Measurements from ENCODE around the gene SYT12.
"Not testable (repeated sequence)": the region's sequence is repeated elsewhere in the genome, so short reads cannot be mapped to it uniquely, and the experiment has no call there.

SYT12 gene, protein sequence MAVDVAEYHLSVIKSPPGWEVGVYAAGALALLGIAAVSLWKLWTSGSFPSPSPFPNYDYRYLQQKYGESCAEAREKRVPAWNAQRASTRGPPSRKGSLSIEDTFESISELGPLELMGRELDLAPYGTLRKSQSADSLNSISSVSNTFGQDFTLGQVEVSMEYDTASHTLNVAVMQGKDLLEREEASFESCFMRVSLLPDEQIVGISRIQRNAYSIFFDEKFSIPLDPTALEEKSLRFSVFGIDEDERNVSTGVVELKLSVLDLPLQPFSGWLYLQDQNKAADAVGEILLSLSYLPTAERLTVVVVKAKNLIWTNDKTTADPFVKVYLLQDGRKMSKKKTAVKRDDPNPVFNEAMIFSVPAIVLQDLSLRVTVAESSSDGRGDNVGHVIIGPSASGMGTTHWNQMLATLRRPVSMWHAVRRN

DNA sequence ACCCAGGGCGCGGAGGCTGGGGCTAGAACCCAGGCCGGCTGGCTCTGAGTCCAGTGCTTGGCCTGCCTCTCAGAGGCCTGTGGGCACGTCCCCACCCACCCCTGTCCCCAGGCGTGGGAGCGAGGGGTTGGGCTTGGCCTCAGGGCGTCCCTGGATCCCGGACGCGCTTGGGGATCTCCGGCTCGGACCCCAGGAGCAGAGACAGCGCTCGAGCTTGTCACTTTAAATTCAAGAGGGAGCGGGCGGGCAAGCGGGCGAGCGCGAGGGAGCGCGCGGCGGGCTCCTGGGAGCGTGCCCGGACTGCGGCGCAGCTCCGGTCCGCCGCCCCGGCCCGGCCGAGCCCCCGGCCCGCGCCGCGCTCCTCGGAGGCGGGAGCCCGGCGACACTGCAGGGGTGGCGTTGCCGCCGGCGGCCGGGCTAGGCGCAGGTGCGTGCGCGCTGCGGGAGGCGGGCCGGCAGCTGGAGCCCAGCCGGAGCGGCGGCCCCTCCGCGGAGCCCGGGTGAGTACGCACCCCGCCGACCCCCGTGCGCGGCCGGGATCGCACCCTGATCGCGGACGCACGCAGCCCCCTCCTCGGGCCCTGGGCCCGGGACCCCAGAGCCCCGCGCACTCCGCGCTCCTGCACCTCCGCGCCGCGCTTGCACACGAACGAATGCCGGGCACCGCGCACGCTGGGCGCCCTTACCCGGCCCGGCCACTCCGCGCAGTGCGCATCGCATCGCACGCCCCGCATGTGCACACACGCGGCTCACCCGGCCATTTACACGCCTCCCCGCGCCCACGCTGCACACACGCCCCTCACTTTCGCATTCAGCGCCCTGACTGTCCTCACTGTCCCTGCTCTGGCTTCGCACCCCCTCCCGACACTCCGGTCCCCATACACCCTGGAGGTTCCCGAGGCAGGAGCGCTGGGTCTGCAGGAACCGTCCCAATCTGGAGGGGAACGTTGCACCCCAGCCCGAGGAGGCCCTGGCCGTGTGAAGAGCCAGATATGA is at the start of gene SYT12:
TSS of gene SYT12 (plus strand) at position 174 of the 996 bp plus-strand sequence. CDS start 7,011 bp downstream, outside the sequence.
- DNase-seq (ENCODE audit: low read depth) = no peak

DNA sequence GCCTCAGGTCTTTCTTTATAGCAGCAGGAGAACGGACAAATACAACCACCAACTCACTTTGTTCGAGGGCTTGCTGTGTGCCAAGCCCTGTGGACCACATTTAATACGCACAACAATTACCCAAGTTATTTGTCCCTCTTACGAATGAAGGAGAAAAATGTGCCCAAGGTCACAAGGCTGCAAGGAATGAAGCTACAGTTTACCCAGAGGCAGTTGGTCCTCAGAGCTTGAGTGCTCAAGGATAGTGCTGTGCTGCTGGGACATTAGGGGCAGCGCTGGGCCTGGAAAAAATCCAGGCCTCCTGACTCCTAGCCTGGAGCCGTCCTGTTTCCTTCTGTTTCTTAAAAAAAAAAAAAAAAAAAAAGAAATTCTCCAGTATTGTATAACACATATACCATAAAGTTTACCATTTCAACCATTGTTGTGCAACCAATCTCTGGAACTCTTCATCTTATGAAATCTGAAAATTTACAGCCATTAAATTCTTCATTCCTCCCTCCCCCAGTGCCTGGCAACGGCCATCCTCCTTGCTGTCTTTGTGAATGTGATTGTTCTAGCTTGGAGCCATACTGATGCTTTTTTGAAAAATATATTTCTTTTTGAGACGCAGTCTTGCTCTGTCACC is 48.9 kb upstream of the SYT12 start:
- peak; percentile 66 for DNase-seq (ENCODE audit: low read depth)

DNA sequence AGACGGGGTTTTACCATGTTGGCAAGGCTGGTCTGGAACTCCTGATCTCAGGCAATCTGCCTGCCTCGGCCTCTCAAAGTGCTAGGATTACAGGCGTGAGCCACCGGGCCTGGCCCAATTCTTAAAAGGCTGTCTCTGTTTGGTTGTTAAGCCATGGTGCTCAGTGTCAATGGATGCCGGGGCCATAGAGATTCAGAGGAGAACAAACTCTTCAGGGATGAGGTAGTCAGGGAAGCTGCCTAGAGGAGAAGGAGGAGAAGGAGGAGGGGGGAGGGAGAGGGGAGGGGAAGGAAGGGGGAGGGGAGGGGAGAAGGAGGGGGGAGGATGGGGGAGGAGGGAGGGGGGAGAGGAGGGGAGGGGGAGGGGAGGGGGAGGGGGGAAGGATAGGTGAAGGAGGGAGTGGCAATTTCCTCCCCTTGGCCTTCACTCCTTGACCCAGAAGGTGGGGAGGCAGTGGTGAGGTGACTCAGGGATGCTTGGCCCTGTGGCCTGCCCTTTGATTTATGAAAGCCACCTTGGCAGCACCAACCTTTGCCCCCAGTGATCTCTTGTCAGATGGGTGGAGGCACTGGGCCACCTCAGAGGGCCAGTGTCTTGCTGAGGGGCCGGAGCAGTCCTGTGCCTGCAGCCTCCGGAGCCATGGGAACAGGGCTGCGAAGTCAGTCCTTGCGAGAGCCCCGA is 48.1 kb upstream of the SYT12 start, which contains the start of gene C11orf86:
TSS of gene C11orf86 (plus strand) at position 581 of the 681 bp plus-strand sequence. CDS start at position 640, 59 bp downstream.
- DNase-seq (ENCODE audit: low read depth) = no peak

DNA sequence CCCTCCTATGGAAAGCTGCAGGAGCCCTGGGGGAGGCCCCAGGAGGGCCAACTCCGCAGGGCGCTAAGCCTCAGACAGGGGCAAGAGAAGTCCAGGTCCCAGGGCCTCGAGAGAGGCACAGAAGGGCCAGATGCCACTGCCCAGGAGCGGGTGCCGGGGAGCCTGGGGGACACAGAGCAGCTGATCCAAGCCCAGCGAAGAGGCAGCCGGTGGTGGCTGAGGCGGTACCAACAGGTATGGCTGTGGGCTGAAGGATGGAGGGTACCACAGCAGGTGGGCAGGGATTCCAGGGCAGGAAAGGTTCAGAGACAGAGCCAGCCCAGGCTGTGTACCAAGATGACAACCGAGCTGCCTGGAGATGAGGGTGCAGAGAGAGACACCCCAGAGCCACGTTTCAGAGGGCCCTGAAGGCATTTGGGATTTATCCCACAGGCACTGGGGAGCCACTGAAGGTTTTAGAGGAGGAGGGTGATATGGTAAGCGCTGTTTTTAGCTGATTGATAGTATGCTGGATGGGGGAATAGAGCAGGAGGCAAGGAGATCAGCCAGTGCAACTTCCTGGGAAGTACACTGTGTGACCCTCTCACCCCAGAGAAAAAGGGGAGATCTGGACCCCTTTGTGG is 47.4 kb upstream of the SYT12 start:
- DNase-seq (ENCODE audit: low read depth) = no peak

DNA sequence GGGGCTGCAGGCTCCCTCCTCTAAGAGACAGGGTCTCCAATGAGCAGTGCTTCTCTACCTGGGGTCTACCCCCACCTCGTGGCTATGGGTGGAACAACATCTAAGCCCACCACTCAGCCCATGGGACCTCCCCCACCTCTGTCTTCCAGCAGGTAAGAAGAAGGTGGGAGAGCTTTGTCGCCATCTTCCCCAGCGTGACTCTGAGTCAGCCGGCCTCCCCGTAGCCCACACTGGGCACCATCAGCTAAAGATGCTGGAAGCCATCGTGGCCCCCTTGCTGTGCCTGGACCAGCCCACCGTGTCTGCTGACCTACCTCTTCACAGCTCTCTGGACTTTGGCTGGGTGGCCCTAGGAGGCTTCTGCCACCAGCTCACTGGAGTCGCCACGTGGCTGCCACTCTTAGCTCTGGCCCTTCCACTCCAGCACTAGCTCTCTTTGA is 46.9 kb upstream of the SYT12 start:
- no peak for DNase-seq (ENCODE audit: low read depth)

DNA sequence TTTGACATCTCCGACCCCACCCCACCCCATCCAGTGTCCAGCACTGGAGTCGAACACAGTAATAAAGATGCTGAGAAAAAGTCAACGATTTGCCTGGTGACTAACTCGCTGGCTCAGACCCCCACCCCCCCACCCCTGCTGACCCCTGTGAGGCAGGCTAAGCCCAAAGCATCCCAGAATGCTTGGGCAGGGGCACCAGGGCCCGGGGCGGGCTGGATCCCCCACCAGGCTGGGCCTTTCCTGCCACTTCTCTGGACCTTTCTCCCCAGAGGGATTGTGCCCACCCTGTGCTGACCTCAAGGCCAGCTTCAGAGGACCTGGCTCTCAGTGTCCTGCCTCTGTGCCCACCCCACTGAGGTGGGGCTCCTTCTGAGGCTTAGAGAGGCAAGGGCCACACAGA is 46.0 kb upstream of the SYT12 start:
- DNase-seq (ENCODE audit: low read depth) = no peak

DNA sequence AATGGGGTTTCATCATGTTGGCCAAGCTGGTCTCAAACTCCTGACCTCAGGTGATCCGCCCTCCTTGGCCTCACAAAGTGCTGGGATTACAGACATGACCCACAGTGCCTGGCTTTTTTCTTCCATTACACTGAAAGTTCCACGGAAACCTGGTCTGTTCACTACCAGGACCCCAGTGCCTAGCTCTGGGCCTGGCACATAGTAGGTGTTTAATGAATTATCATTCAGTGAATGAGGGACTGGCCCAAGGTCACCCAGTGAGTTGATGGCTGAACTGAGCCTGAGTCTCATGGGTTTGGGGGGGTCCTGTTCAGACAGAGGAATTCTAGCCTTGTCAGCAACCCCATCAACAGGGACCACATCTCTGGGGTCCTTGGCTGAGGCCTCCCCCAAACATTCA is 44.7 kb upstream of the SYT12 start:
- no peak for DNase-seq (ENCODE audit: low read depth)

DNA sequence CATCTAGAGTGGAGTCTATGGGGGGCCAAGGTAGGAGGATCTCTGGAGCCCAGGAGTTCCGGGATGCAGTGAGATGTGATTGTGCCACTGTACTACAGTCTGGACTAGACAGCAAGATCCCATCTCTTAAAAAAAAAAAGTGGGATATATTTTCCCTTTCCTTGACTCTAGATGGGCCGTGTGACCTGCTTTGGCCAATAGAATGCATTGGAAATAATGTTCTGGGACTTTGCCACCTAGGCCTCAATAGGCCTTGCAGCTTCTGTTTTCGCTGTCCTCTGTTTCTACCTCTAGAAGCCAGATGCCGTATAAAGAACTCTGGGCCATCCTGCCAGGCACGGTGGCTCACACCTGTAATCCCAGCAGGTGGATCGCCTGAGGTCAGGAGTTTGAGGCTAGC is 44.2 kb upstream of the SYT12 start:
- DNase-seq (ENCODE audit: low read depth) = no peak

DNA sequence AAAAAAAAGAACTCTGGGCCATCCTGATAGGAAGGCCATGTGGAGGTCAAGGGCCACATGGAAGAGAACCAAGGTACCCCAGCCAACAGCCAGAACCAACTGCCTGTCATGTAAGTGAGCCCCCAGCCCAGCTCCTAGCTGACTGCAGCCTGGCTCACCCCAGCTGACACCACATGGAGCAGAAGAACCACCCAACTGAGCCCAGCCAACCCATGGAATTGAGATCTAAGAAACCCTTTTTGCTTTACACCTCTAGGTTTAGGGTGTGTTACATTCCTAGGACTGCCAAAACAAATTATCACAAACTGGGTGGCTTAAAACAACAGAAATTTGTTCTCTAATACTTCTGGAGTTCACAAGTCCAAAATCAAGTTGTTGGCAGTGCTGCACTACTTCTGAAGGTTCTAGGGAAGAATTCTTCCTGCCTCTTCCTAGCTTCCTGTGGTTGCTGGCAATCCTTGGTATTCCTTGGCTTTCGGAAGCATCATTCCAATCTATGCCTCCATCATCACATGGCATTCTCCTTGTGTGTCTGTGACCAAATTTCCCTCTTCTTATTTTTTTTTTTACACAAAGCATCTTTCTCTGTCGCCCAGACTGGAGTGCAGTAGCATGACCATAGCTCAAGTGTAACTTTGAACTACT is 43.5 kb upstream of the SYT12 start:
- peak; percentile 36 for DNase-seq (ENCODE audit: low read depth)

DNA sequence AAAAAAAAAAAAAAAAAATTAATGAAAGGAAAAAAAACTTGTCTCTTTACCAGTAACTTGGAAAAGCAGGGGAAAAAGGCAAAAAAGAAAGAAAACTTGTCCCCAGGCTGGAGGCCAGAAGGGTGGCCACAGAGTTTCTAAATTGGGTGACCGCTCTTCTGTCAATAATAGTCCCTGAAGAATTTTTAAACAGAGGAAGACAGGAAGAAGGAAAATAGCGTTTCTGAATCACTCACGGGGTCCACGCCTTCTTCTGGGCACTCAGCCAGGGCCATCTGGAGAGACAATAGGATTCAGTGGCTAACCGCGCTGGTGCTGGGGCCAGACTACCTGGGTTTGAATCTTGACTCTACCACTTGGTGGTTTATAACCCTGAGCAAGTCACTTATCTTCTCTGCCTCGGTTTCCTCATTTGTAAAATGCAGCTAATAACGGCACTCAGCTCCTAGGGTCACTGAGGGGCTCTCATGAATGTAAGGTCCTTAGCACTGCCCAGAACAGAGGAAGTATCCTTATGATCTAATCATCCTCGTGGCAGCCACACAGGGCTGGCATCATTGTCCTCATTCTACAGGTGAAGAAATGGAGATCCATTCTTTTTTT is 40.9 kb upstream of the SYT12 start:
- peak; percentile 81 for DNase-seq (ENCODE audit: low read depth)

DNA sequence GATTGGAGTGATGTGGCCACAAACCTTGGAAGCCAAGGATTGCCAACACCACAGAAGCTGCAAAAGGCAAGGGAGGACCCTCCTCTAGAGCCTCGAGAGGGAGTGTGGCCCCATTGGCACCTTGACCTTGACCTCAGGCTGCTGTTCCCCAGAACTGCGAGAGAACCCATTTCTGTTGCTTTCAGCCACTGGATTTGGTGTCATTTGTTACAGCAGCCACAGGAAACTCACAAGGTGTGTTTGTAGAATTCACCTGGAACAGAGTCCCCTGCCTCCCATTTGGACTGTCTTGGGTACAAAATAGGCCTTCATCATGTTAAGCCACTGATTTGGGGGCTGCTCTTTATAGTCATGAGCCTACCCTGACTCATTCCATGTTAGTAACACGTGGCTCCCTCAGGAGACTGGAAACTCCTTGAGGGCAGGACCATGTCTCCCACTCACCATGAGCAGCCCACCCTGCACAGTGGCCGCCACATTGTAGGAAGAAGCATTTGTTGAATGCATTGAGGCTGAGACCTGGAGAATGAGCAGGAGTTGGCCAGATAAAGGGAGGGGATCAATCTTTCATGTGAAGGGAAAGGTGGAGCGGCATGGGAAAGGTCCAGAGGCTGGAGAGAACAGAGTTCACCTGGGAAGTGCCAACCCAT is 39.5 kb upstream of the SYT12 start:
- DNase-seq (ENCODE audit: low read depth) = no peak

DNA sequence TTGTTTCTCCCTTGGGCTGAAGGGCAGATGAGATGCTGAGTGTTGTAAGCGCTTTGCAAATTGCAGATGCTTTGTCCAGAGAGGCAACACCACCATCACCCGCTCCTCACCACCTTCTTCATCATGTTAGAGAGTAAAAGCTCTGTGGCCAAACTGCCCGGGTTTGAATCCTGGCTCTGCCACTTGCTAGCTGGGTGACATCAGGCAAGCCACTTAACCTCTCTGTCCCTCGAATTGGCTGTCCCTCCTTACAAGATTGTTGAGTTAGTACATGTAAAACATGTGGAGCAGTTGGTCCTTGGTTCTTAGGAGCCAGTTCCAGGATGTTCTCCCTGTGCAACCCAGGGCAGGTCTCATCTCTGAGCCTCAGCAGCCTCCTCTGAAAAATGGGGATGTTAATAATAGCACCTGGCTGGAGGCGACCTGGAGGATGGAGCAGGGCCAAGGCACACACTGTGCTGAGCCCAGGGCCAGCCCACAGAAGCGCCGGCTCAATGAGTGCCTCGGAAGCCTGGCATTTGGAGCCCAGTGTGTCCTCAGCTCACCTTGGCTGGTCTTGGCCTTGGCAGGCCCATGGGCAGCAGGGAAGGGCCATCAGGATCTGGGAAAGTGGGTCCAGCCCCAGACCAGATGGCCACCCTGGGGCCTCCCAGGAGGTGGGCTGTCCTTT is 37.3 kb upstream of the SYT12 start:
- DNase-seq (ENCODE audit: low read depth) = no peak

DNA sequence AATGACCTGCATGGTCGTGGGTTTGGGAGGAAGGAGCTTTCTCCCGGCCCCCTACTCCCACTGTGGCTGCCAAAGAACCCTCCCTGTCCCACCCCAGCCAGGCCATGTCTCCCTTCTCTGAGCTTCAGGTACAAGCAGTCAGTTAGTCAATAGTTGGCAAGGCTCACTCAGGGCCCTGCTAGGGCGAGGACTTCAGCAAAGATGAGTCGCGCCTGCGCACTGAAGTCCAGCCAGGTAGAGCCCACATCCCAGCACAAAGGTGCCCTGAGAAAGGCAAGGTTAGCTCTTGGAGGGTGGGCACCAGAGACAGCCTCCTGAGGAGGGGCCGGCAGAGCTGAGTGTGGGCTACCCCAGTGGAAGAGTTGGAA is 36.8 kb upstream of the SYT12 start:
- DNase-seq (ENCODE audit: low read depth) = no peak

DNA sequence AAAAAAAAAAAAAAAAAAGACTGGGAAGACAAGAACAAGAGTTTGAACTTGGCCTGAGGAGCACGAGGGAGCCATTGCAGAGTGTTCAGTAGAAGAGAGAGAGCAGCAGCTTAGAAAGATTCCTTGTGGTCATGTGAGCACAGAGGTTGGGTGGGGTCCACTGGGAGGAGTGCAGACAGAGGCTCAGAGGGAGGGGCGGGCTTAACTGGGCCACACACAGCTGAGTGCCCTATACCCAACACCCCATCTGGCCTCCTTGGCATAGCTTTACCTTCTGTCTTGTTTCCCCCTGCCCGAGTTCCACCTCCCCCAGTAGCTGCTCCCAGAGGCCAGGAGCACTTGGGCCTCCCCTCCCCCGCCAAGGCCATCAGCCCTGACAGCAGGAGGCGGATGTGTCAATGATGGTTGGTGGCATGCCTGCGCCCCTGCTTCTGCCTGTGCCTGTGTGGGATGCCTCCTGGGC is 35.7 kb upstream of the SYT12 start:
- no peak for DNase-seq (ENCODE audit: low read depth)

DNA sequence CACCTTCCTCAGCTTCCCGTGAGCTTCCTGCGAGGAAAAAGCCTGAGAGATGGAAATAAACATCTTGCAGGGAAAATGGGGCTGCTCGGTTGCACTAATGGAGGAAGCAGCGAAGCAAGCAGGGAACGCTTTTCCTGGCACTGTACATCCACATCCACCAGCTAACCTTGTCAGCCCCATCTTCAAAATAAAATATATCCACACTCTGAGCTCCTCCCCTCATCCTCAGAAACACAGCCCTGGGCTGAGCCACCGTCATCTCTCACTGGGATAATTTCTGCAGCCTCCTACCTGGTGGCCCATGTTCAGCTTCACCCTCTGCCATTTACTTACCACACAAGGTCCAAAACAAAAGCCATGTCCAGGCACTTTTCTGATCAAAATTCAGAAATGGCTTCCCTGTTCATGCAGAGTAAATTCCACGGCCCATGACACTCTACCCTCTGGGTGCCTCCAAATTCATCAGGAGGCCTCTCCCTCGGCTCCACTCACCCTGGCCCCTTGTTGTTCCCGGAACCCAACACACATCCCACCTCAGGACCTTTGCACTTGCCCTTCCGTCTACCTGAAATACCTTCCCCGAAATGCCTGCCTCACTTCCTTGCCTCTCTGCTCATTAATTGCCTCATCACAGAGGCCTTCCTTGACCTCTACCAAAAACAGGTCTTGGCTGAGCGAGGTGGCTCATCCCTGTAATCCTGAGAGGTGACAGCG is 34.9 kb upstream of the SYT12 start:
- DNase-seq (ENCODE audit: low read depth) = no peak

DNA sequence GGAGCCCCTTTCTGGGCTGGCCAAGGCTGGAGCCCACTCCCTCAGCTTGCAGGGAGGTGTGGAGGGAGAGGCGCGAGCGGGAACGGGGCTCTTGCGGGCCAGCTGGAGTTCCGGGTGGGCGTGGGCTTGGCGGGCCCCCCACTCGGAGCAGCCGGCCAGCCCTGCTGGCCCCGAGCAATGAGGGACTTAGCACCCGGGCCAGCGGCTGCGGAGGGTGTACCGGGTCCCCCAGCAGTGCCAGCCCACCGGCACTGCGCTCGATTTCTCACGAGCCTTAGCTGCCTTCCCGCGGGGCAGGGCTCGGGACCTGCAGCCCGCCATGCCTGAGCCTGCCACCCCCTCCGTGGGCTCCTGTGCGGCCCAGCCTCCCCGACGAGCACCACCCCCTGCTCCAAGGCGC is 34.2 kb upstream of the SYT12 start:
- DNase-seq (ENCODE audit: low read depth) = not testable (repeated sequence)

DNA sequence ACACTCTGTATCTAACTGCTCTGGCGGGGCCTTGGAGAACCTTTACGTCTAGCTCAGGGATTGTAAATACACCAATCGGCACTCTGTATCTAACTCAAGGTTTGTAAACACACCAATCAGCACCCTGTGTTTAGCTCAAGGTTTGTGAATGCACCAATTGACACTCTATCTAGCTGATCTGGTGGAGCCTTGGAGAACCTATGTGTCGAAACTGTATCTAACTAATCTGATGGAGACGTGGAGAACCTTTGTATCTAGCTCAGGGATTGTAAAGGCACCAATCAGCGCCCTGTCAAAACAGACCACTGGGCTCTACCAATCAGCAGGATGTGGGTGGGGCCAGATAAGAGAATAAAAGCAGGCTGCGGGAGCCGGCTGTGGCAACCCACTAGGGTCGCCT is 33.6 kb upstream of the SYT12 start:
- not testable (repeated sequence) for DNase-seq (ENCODE audit: low read depth)

DNA sequence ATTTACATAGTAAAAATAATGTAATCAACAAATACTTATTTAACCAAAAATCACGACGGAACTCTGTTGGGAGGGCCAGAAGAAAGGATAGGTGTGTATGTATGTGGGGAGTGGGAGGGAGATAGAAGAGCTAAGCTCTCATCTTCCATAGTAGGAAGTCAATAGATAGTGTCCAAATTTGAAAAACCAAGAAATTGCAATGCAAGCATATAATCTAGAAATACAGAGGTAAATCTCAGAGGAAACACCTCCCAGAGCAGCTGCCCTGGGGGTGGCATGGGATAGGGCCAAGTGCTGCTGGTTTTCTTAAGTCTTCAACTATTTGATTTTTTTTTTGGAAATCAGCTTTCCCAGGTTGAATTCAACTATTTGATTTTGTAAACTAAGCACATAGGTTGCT is 30.9 kb upstream of the SYT12 start:
- no peak for DNase-seq (ENCODE audit: low read depth)
